Activated CD4-positive, alpha-beta T cell treated with anti-CD3 and anti-CD28 coated beads, Interleukin-2, amount 10 ng/mL, durations not matched to agents 7 days and 5 days (primary cell): ENCODE results near the gene C18orf63. TPM values are rescaled to one million over a fixed set of nuclear protein-coding genes. Genes with fewer than 3 reads are reported as not detected.
"Not testable (repeated sequence)": the region's sequence is repeated elsewhere in the genome, so short reads cannot be mapped to it uniquely, and the experiment has no call there.

Experiments
- CTCF ChIA-PET: fragments of 350-600 bp; sonication (Branson Sonifier 250); formaldehyde crosslinking; loops from one replicate; lab custom pipeline; 2021; ENCODE audit warnings: antibody characterized with exemption; lab: Charles Lee
- POLR2A ChIA-PET: fragments of 350-600 bp; sonication (Branson Sonifier 250); formaldehyde crosslinking; loops from one replicate; lab custom pipeline; 2021; ENCODE audit warnings: antibody characterized with exemption; lab: Charles Lee
- DNase-seq: peaks from one replicate; pipeline ENCODE4 v3.0.0-alpha.2; 2020
- H3K27ac Mint-ChIP-seq: one replicate; pipeline ENCODE4 v1.8.0; 2021; ENCODE audit warnings: mild to moderate bottlenecking, moderate library complexity, mixed read lengths
- H3K27me3 Mint-ChIP-seq: one replicate; pipeline ENCODE4 v1.8.0; 2021; ENCODE audit warnings: mixed read lengths
- H3K36me3 Mint-ChIP-seq: one replicate; pipeline ENCODE4 v1.8.0; 2021; ENCODE audit warnings: low read depth, mixed read lengths
- H3K4me1 Mint-ChIP-seq: one replicate; pipeline ENCODE4 v1.8.0; 2021; ENCODE audit warnings: mixed read lengths
- H3K4me3 Mint-ChIP-seq: one replicate; pipeline ENCODE4 v1.8.0; 2021; ENCODE audit warnings: mild to moderate bottlenecking, moderate library complexity, mixed read lengths
- H3K9me3 Mint-ChIP-seq: one replicate; pipeline ENCODE4 v1.8.0; 2021; ENCODE audit warnings: mixed read lengths
- total RNA-seq, 2 experiments: library from RNA; stranded (reverse); gene quantifications; one replicate each; pipeline ENCODE4 v1.2.3, GENCODE V29; 2021

C18orf63 gene
- total RNA-seq, 2 experiments from 2014 or later, result not detected

GRCh38 chr18:74281011-74281979 lies 34.3 kb upstream of the C18orf63 start:
- no peaks in the 10 kb centered on the region for H3K36me3 Mint-ChIP-seq
- CTCF ChIA-PET, result no interaction called here
- no peak overlapping the region for H3K27ac Mint-ChIP-seq

GRCh38 chr18:74281980-74282754 lies 33.5 kb upstream of the C18orf63 start:
- no peaks in the 10 kb centered on the region for H3K27me3 Mint-ChIP-seq

More at GRCh38 chr18:74281011-74281979, 34.3 kb upstream of the C18orf63 start:
- POLR2A ChIA-PET, result no interaction called here
- Mint-ChIP-seq H3K4me1 (peaks cover 20% of the 10 kb centered on the region), H3K9me3 (no peaks in the 10 kb centered on the region), H3K4me3 (no peak overlapping the region), H3K27me3 (no peaks in the 10 kb centered on the region)
- DNase-seq, result no peak

GRCh38 chr18:74282755-74283554 lies 32.7 kb upstream of the C18orf63 start:
- no peak overlapping the region for H3K27ac Mint-ChIP-seq

More at GRCh38 chr18:74281980-74282754, 33.5 kb upstream of the C18orf63 start:
- no peak overlapping the region for H3K4me3 Mint-ChIP-seq
- H3K27ac Mint-ChIP-seq, result peak overlapping the region; percentile 72
- peaks cover 23% of the 10 kb centered on the region for H3K4me1 Mint-ChIP-seq
- ChIA-PET CTCF (no interaction called here), POLR2A (no interaction called here)
- no peak for DNase-seq
- H3K36me3 Mint-ChIP-seq, result no peaks in the 10 kb centered on the region
- no peaks in the 10 kb centered on the region for H3K9me3 Mint-ChIP-seq

GRCh38 chr18:74283646-74284045 lies 32.0 kb upstream of the C18orf63 start:
- DNase-seq, result no peak
- ChIA-PET POLR2A (no interaction called here), CTCF (interaction anchor here (0.7 to 2.1 kb wide), 2 partner anchors 9 to 1164 kb away, joined by 3 to 9 read pairs; no protein-coding TSS in a partner anchor)
- peaks cover 23% of the 10 kb centered on the region for H3K4me1 Mint-ChIP-seq
- H3K4me3 Mint-ChIP-seq, result no peak overlapping the region
- H3K36me3 Mint-ChIP-seq, result no peaks in the 10 kb centered on the region
- H3K27me3 Mint-ChIP-seq, result no peaks in the 10 kb centered on the region
- no peaks in the 10 kb centered on the region for H3K9me3 Mint-ChIP-seq
- no peak overlapping the region for H3K27ac Mint-ChIP-seq

More at GRCh38 chr18:74282755-74283554, 32.7 kb upstream of the C18orf63 start:
- DNase-seq, result no peak
- Mint-ChIP-seq H3K36me3 (no peaks in the 10 kb centered on the region), H3K9me3 (no peaks in the 10 kb centered on the region), H3K4me1 (peaks cover 23% of the 10 kb centered on the region), H3K4me3 (no peak overlapping the region), H3K27me3 (no peaks in the 10 kb centered on the region)
- CTCF ChIA-PET, result interaction anchor here (2.1 kb wide), 1 partner anchor 8 kb away, joined by 9 read pairs; no protein-coding TSS in a partner anchor
- POLR2A ChIA-PET, result no interaction called here

GRCh38 chr18:74284191-74284979 lies 31.3 kb upstream of the C18orf63 start:
- Mint-ChIP-seq H3K4me3 (no peak overlapping the region), H3K4me1 (peaks cover 23% of the 10 kb centered on the region), H3K36me3 (no peaks in the 10 kb centered on the region), H3K27ac (no peak overlapping the region), H3K9me3 (no peaks in the 10 kb centered on the region), H3K27me3 (no peaks in the 10 kb centered on the region)
- DNase-seq, result no peak
- POLR2A ChIA-PET, result no interaction called here
- CTCF ChIA-PET, result interaction anchor here (0.7 to 2.1 kb wide), 2 partner anchors 9 to 1163 kb away, joined by 3 to 9 read pairs; no protein-coding TSS in a partner anchor

GRCh38 chr18:74284980-74285355 lies 30.7 kb upstream of the C18orf63 start:
- CTCF ChIA-PET, result interaction anchor here (2.1 kb wide), 1 partner anchor 10 kb away, joined by 9 read pairs; no protein-coding TSS in a partner anchor
- H3K4me1 Mint-ChIP-seq, result peaks cover 23% of the 10 kb centered on the region
- POLR2A ChIA-PET, result no interaction called here
- H3K36me3 Mint-ChIP-seq, result no peaks in the 10 kb centered on the region
- DNase-seq, result no peak
- no peak overlapping the region for H3K4me3 Mint-ChIP-seq
- no peak overlapping the region for H3K27ac Mint-ChIP-seq
- H3K9me3 Mint-ChIP-seq, result no peaks in the 10 kb centered on the region
- no peaks in the 10 kb centered on the region for H3K27me3 Mint-ChIP-seq

GRCh38 chr18:74285583-74285982 lies 30.1 kb upstream of the C18orf63 start:
- DNase-seq, POLR2A ChIA-PET, H3K36me3 Mint-ChIP-seq, H3K27ac Mint-ChIP-seq, CTCF ChIA-PET, H3K9me3 Mint-ChIP-seq, H3K4me3 Mint-ChIP-seq, H3K27me3 Mint-ChIP-seq: not testable (repeated sequence)
- peaks cover 26% of the 10 kb centered on the region for H3K4me1 Mint-ChIP-seq

- no peaks in the 10 kb centered on the region for H3K27me3 Mint-ChIP-seq
- H3K4me3 Mint-ChIP-seq, result no peak overlapping the region
- no peak overlapping the region for H3K27ac Mint-ChIP-seq
- H3K4me1 Mint-ChIP-seq, result peaks cover 26% of the 10 kb centered on the region
- POLR2A ChIA-PET, result no interaction called here
- H3K36me3 Mint-ChIP-seq, result no peaks in the 10 kb centered on the region
- no peak for DNase-seq
- no peaks in the 10 kb centered on the region for H3K9me3 Mint-ChIP-seq
- CTCF ChIA-PET, result no interaction called here
Measured at GRCh38 chr18:74286106-74286855, 29.4 kb upstream of the C18orf63 start.

GRCh38 chr18:74286856-74287255 lies 28.8 kb upstream of the C18orf63 start:
- peaks cover 23% of the 10 kb centered on the region for H3K4me1 Mint-ChIP-seq
- ChIA-PET CTCF (no interaction called here), POLR2A (no interaction called here)
- H3K27me3 Mint-ChIP-seq, result no peaks in the 10 kb centered on the region
- DNase-seq, result no peak
- peaks cover 2% of the 10 kb centered on the region for H3K36me3 Mint-ChIP-seq
- no peak overlapping the region for H3K4me3 Mint-ChIP-seq
- no peaks in the 10 kb centered on the region for H3K9me3 Mint-ChIP-seq
- no peak overlapping the region for H3K27ac Mint-ChIP-seq

GRCh38 chr18:74288041-74288440 lies 27.6 kb upstream of the C18orf63 start:
- Mint-ChIP-seq H3K4me3 (no peak overlapping the region), H3K9me3 (peaks cover 2% of the 10 kb centered on the region), H3K27ac (no peak overlapping the region), H3K27me3 (no peaks in the 10 kb centered on the region), H3K4me1 (peaks cover 14% of the 10 kb centered on the region), H3K36me3 (peaks cover 2% of the 10 kb centered on the region)
- ChIA-PET POLR2A (no interaction called here), CTCF (interaction anchor here (0.8 to 1.0 kb wide), 2 partner anchors 25 to 154 kb away, joined by 3 read pairs; no protein-coding TSS in a partner anchor)
- DNase-seq, result no peak

GRCh38 chr18:74288730-74289129 lies 26.9 kb upstream of the C18orf63 start:
- Mint-ChIP-seq H3K27ac (no peak overlapping the region), H3K27me3 (no peaks in the 10 kb centered on the region), H3K4me3 (no peak overlapping the region), H3K36me3 (peaks cover 2% of the 10 kb centered on the region), H3K4me1 (peaks cover 11% of the 10 kb centered on the region), H3K9me3 (peaks cover 6% of the 10 kb centered on the region)
- POLR2A ChIA-PET, result no interaction called here
- CTCF ChIA-PET, result no interaction called here
- DNase-seq, result no peak
